ENCODE measurements around the gene NFKBIA. TPM values are rescaled to one million over a fixed set of nuclear protein-coding genes. Genes with fewer than 3 reads are reported as not detected.
"Not testable (repeated sequence)": the region's sequence is repeated elsewhere in the genome, so short reads cannot be mapped to it uniquely, and the experiment has no call there.

The NFKBIA gene
- total RNA-seq, 1 donor from 2014 or later, result 534 TPM

DNA sequence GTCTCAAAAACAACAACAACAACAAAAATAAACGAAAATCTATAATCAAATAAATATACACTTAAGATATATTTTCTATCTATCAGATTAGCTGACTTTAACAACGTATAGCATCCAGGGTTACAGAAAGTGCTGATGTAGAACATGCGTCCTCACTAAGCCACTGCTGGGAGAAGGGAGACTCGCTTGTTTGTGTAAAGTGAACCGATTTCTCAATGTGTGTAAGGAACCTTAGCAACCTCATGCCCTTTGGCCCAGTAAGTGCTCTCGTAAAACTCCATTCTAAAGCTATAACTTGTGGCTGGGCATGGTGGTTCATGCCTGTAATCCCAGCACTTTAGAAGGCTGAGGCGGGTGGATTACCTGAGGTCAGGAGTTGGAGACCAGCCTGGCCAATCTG is 23.8 kb downstream of the NFKBIA start:
- H3K4me3 Mint-ChIP-seq, result no peak overlapping the region
- intact Hi-C loops (cut with micrococcal nuclease), result no loop called here
- no peak overlapping the region for H3K27ac Mint-ChIP-seq
- peaks cover 2% of the 10 kb centered on the region for H3K4me1 Mint-ChIP-seq
- DNase-seq, result no peak
- no peaks in the 10 kb centered on the region for H3K27me3 Mint-ChIP-seq
- no peaks in the 10 kb centered on the region for H3K36me3 Mint-ChIP-seq (ENCODE audit: low read depth)
- H3K9me3 Mint-ChIP-seq, result no peaks in the 10 kb centered on the region

GRCh38 chr14:35379234-35379933 is 25.2 kb downstream of the NFKBIA start:
- DNase-seq; H3K4me1 Mint-ChIP-seq; intact Hi-C loops (cut with micrococcal nuclease); H3K9me3 Mint-ChIP-seq; H3K27me3 Mint-ChIP-seq; H3K4me3 Mint-ChIP-seq; H3K27ac Mint-ChIP-seq; H3K36me3 Mint-ChIP-seq (ENCODE audit: low read depth): not testable (repeated sequence)

- Mint-ChIP-seq H3K27ac (no peak overlapping the region), H3K27me3 (no peaks in the 10 kb centered on the region), H3K36me3 (ENCODE audit: low read depth) (no peaks in the 10 kb centered on the region), H3K9me3 (no peaks in the 10 kb centered on the region), H3K4me3 (no peak overlapping the region), H3K4me1 (peaks cover 4% of the 10 kb centered on the region)
- DNase-seq, result no peak
- intact Hi-C loops (cut with micrococcal nuclease), result no loop called here
Measured at GRCh38 chr14:35378425-35379233, 25.9 kb downstream of the NFKBIA start.

- H3K9me3 Mint-ChIP-seq, result no peaks in the 10 kb centered on the region
- H3K27ac Mint-ChIP-seq, result peak overlapping the region; percentile 34
- intact Hi-C loops (cut with micrococcal nuclease), result no loop called here
- H3K27me3 Mint-ChIP-seq, result no peaks in the 10 kb centered on the region
- H3K36me3 Mint-ChIP-seq (ENCODE audit: low read depth), result no peaks in the 10 kb centered on the region
- no peak for DNase-seq
- no peak overlapping the region for H3K4me3 Mint-ChIP-seq
- H3K4me1 Mint-ChIP-seq, result peaks cover 4% of the 10 kb centered on the region
Measured at GRCh38 chr14:35375558-35376025, 29.0 kb downstream of the NFKBIA start.

DNA sequence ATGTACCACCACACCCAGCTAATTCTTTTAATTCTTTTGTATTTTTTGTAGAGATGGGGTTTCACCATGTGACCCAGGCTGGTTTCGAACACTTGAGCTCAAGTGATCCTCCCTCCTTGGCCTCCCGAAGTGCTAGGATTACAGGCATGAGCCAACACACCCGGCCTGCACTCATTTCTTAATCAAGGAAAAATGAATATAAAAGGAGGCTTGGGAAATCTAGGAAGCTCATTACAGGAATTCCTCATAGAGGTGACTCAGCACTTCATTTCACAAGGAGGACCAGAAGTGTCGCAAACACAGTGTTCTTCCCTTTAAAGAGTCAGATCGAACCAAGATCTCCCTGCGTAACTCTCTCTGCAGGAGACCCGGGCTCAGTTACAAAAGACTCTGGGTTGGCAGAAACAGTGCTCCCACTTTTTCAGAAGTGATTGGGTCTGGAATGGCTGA is 30.3 kb downstream of the NFKBIA start:
- no peak for DNase-seq
- Mint-ChIP-seq H3K9me3 (no peaks in the 10 kb centered on the region), H3K27me3 (no peaks in the 10 kb centered on the region), H3K4me3 (no peak overlapping the region), H3K36me3 (ENCODE audit: low read depth) (no peaks in the 10 kb centered on the region), H3K27ac (no peak overlapping the region), H3K4me1 (peaks cover 9% of the 10 kb centered on the region)
- intact Hi-C loops (cut with micrococcal nuclease), result no loop called here

- H3K36me3 Mint-ChIP-seq (ENCODE audit: low read depth); H3K9me3 Mint-ChIP-seq; H3K27ac Mint-ChIP-seq; intact Hi-C loops (cut with micrococcal nuclease); H3K4me3 Mint-ChIP-seq; DNase-seq; H3K27me3 Mint-ChIP-seq: not testable (repeated sequence)
- peaks cover 14% of the 10 kb centered on the region for H3K4me1 Mint-ChIP-seq
Measured at GRCh38 chr14:35373208-35373607, 31.3 kb downstream of the NFKBIA start.

GRCh38 chr14:35370969-35371368 is 33.6 kb downstream of the NFKBIA start:
- H3K4me3 Mint-ChIP-seq, result no peak overlapping the region
- intact Hi-C loops (cut with micrococcal nuclease), result no loop called here
- H3K27ac Mint-ChIP-seq, result no peak overlapping the region
- no peaks in the 10 kb centered on the region for H3K27me3 Mint-ChIP-seq
- no peaks in the 10 kb centered on the region for H3K9me3 Mint-ChIP-seq
- no peak for DNase-seq
- H3K36me3 Mint-ChIP-seq (ENCODE audit: low read depth), result no peaks in the 10 kb centered on the region
- peaks cover 34% of the 10 kb centered on the region for H3K4me1 Mint-ChIP-seq

DNA sequence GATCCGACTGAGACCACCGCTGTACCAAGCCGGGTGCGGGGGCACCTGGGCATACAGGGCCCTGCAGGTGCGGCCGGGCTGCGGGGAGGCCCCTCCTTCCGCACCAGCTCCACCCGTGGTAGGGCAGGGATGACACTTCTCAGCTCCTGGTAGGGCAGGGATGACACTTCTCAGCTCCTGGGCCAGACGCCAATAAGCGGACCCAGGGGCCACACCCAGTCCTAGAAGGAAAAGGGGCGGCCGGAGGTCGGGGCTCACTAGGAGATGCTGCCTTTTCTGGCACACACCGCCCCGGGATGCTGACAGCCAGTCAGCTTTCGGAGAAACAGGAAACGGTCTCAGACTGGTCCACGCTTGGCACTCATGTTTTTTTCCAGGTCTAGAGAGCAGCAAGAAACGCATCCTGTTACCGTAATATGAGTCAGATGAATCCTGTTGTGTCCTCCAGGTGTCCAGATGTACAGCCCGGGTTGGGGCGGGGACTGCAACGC is 34.8 kb downstream of the NFKBIA start:
- Mint-ChIP-seq H3K9me3 (no peaks in the 10 kb centered on the region), H3K4me3 (no peak overlapping the region), H3K4me1 (peaks cover 39% of the 10 kb centered on the region), H3K27me3 (no peaks in the 10 kb centered on the region), H3K36me3 (ENCODE audit: low read depth) (no peaks in the 10 kb centered on the region), H3K27ac (no peak overlapping the region)
- intact Hi-C loops (cut with micrococcal nuclease), result no loop called here
- peak; percentile 71 for DNase-seq

GRCh38 chr14:35368583-35369392 is 35.8 kb downstream of the NFKBIA start:
- Mint-ChIP-seq H3K27ac (peak overlapping the region; percentile 89), H3K4me1 (peaks cover 39% of the 10 kb centered on the region), H3K36me3 (ENCODE audit: low read depth) (no peaks in the 10 kb centered on the region), H3K9me3 (no peaks in the 10 kb centered on the region), H3K4me3 (no peak overlapping the region), H3K27me3 (no peaks in the 10 kb centered on the region)
- intact Hi-C loops (cut with micrococcal nuclease), result no loop called here
- no peak for DNase-seq

GRCh38 chr14:35368139-35368460 is 36.4 kb downstream of the NFKBIA start:
- intact Hi-C loops (cut with micrococcal nuclease), result no loop called here
- no peaks in the 10 kb centered on the region for H3K9me3 Mint-ChIP-seq
- H3K27ac Mint-ChIP-seq, result peak overlapping the region; percentile 89
- H3K4me1 Mint-ChIP-seq, result peaks cover 43% of the 10 kb centered on the region
- H3K27me3 Mint-ChIP-seq, result no peaks in the 10 kb centered on the region
- H3K36me3 Mint-ChIP-seq (ENCODE audit: low read depth), result no peaks in the 10 kb centered on the region
- no peak for DNase-seq
- H3K4me3 Mint-ChIP-seq, result no peak overlapping the region

DNA sequence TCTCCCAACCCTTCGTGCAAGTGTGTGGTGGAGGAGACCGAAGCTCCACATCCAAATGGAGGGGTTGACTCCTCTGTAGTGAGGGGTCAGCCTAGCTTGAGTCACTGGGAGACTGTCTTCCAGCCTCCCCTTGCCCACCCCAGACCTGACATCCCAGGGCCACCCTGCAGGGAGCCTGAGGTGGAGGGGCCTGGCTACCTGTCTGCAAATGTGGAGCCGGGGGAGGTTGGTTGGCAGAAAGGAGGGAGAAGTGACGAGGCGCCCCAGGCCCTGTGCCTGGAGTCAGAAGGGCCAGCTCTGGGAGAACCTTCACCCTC is 37.5 kb downstream of the NFKBIA start:
- no peak for DNase-seq
- Mint-ChIP-seq H3K4me3 (no peak overlapping the region), H3K36me3 (ENCODE audit: low read depth) (no peaks in the 10 kb centered on the region), H3K27ac (peak overlapping the region; percentile 89), H3K4me1 (peaks cover 43% of the 10 kb centered on the region), H3K27me3 (no peaks in the 10 kb centered on the region), H3K9me3 (no peaks in the 10 kb centered on the region)
- intact Hi-C loops (cut with micrococcal nuclease), result no loop called here

DNA sequence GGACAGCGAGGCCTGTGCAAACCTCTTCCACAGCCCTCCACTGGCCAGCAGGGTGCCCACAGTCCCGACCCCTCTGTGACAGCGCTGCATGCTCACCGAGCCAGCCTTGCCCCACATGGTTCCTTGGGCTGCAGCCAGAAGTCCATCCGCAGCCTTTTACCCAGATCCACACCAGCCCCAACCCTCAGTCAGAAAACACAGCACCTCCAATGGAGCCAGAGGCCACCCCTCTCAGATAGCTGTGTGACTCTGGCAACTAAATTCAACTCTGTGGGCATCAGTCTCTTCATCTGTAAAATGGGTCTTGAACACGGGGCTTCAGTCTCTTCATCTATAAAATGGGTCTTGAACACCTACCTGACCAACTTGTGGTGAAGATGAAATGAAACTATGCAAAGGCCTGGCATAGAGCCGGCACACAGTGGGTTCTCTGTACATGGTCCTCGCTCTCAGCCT is 38.0 kb downstream of the NFKBIA start:
- Mint-ChIP-seq H3K36me3 (ENCODE audit: low read depth) (no peaks in the 10 kb centered on the region), H3K27me3 (no peaks in the 10 kb centered on the region), H3K4me1 (peaks cover 43% of the 10 kb centered on the region), H3K4me3 (no peak overlapping the region), H3K27ac (peak overlapping the region; percentile 89), H3K9me3 (no peaks in the 10 kb centered on the region)
- intact Hi-C loops (cut with micrococcal nuclease), result no loop called here
- DNase-seq, result no peak

- DNase-seq, result peak; percentile 63
- intact Hi-C loops (cut with micrococcal nuclease), result no loop called here
- Mint-ChIP-seq H3K9me3 (no peaks in the 10 kb centered on the region), H3K4me3 (no peak overlapping the region), H3K4me1 (peaks cover 43% of the 10 kb centered on the region), H3K27me3 (no peaks in the 10 kb centered on the region), H3K27ac (peak overlapping the region; percentile 89), H3K36me3 (ENCODE audit: low read depth) (no peaks in the 10 kb centered on the region)
Measured at GRCh38 chr14:35366056-35366451, 38.5 kb downstream of the NFKBIA start.
